NCI-H345 treated with DMSO at 0.1 percent for 48 hours (cell line): ENCODE data around the gene USP17L11.
"Not testable (repeated sequence)": the region's sequence is repeated elsewhere in the genome, so short reads cannot be mapped to it uniquely, and the experiment has no call there.

Source experiments
- DNase-seq: peaks from one replicate; lab custom pipeline; 2025; ENCODE audit not compliant: unreplicated experiment; lab: John Stamatoyannopoulos, UW

Gene USP17L11, protein sequence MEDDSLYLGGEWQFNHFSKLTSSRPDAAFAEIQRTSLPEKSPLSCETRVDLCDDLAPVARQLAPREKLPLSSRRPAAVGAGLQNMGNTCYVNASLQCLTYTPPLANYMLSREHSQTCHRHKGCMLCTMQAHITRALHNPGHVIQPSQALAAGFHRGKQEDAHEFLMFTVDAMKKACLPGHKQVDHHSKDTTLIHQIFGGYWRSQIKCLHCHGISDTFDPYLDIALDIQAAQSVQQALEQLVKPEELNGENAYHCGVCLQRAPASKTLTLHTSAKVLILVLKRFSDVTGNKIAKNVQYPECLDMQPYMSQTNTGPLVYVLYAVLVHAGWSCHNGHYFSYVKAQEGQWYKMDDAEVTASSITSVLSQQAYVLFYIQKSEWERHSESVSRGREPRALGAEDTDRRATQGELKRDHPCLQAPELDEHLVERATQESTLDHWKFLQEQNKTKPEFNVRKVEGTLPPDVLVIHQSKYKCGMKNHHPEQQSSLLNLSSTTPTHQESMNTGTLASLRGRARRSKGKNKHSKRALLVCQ

DNA sequence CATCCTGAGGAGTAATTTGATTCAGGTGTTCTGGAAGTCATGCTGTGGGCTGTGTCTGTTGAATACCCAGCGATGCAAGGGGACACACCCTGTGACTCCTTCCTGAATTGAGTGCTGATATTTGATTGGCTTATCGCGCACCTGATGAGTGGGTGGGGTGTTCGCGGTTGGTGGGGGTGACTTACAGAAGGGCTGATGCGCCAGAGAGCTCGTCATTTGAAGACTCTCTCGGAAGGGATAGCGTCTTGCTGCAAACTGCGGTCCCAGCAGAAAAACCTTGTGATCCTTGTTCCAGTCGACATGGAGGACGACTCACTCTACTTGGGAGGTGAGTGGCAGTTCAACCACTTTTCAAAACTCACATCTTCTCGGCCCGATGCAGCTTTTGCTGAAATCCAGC lies at the start of gene USP17L11:
USP17L11 (plus strand) TSS at position 301 of the 400 bp plus-strand sequence; CDS start at position 301, 0 bp downstream.
- not testable (repeated sequence) for DNase-seq

DNA sequence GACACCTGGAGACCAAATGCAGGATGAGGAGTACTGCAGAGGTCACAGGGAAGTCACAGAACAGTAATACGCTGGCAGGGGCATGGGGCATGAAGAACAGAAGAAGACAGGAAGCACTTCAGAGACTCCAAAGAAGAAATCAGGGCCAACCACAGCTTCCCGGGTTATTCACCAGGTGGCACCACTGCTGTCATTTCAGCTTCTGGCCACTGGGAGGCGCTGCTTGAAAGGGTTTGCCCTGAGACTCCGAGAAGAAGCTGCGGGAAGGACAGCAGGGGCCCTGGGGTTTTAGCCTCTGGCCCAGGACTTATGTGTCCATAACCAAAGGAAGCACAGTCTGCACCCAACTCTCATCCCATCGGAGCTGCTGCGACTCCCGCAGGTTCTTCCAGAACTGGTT lies 49.2 kb upstream of the USP17L11 start:
- DNase-seq = not testable (repeated sequence)

DNA sequence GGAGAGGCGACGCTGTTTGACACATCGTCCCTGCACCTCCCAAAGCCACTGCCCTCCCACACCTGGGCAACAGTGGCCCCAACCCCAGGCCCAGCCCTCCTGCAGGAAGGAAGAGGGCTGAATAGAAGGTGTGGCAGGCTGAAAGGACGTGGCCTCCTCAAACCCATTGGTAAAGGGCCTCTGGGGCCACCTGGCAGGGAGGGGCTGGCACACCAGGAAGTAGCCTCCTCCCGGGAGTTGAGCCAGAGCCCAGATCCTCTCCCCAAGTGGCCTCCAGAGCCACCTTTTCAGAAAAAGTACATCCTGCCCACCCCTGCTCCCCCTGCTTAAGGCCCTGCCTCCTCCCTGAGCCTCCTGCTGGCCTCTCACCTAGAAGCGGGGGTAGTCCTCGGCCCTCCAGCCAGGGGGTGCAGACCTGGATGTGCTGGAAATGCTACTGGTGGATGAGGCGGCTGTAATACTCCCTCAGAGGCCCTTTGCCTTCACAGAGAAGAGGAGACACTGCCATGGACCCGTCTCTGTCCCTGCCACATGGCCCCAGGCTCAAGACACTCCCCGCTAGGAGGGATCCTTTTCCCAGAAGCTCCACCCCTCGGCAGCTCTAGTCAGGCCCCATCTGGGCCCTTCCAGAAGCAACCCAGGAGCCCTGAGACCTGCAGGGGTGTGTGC lies 45.3 kb upstream of the USP17L11 start, which contains the start of gene FAM90A26:
FAM90A26 (plus strand) TSS at position 619 of the 669 bp plus-strand sequence. CDS start 2,764 bp downstream, outside the sequence.
- not testable (repeated sequence) for DNase-seq

DNA sequence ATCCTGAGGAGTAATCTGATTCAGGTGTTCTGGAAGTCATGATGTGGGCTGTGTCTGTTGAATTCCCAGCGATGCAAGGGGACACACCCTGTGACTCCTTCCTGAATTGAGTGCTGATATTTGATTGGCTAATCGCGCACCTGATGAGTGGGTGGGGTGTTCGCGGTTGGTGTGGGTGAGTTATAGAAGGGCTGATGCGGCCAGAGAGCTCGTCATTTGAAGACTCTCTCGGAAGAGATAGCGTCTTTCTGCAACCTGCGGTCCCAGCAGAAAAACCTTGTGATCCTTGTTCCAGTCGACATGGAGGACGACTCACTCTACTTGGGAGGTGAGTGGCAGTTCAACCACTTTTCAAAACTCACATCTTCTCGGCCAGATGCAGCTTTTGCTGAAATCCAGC lies 4.8 kb upstream of the USP17L11 start, which contains the start of gene USP17L10:
USP17L10 (plus strand) TSS at position 301 of the 400 bp plus-strand sequence; CDS start at position 301, 0 bp downstream.
- DNase-seq = not testable (repeated sequence)

DNA sequence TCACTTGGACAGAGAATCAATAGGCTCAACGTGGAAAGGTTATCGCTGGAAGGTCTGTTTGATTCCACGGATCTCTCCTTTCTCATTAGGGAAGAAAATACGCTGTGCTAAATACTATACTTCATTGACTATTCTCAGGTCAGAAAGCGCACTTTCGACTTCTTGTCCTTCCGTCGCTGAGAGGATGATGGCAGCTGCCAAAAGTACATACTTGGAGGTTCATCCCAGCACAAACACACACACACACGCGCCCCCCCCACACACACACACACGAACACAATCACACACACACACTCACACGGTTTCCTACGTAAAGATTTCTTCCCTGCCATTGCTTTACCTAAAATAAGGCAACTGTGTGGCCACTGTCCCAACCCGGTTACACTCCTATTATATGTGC lies 504 bp upstream of the USP17L11 start:
- not testable (repeated sequence) for DNase-seq

DNA sequence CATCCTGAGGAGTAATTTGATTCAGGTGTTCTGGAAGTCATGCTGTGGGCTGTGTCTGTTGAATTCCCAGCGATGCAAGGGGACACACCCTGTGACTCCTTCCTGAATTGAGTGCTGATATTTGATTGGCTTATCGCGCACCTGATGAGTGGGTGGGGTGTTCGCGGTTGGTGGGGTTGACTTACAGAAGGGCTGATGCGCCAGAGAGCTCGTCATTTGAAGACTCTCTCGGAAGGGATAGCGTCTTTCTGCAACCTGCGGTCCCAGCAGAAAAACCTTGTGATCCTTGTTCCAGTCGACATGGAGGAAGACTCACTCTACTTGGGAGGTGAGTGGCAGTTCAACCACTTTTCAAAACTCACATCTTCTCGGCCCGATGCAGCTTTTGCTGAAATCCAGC lies 4.6 kb downstream of the USP17L11 start, which contains the start of gene USP17L12:
USP17L12 (plus strand) TSS at position 301 of the 400 bp plus-strand sequence; CDS start at position 301, 0 bp downstream.
- DNase-seq = not testable (repeated sequence)

DNA sequence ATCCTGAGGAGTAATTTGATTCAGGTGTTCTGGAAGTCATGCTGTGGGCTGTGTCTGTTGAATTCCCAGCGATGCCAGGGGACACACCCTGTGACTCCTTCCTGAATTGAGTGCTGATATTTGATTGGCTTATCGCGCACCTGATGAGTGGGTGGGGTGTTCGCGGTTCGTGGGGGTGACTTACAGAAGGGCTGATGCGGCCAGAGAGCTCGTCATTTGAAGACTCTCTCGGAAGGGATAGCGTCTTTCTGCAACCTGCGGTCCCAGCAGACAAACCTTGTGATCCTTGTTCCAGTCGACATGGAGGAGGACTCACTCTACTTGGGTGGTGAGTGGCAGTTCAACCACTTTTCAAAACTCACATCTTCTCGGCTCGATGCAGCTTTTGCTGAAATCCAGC lies 9.4 kb downstream of the USP17L11 start, which contains the start of gene USP17L13:
USP17L13 (plus strand) TSS at position 301 of the 400 bp plus-strand sequence; CDS start at position 301, 0 bp downstream.
- DNase-seq = not testable (repeated sequence)

DNA sequence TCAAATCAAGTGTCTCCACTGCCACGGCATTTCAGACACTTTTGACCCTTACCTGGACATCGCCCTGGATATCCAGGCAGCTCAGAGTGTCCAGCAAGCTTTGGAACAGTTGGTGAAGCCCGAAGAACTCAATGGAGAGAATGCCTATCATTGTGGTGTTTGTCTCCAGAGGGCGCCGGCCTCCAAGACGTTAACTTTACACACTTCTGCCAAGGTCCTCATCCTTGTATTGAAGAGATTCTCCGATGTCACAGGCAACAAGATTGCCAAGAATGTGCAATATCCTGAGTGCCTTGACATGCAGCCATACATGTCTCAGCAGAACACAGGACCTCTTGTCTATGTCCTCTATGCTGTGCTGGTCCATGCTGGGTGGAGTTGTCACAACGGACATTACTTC lies 15.0 kb downstream of the USP17L11 start:
- DNase-seq = not testable (repeated sequence)

DNA sequence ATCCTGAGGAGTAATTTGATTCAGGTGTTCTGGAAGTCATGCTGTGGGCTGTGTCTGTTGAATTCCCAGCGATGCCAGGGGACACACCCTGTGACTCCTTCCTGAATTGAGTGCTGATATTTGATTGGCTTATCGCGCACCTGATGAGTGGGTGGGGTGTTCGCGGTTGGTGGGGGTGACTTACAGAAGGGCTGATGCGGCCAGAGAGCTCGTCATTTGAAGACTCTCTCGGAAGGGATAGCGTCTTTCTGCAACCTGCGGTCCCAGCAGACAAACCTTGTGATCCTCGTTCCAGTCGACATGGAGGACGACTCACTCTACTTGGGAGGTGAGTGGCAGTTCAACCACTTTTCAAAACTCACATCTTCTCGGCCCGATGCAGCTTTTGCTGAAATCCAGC lies 18.9 kb downstream of the USP17L11 start, which contains the start of gene USP17L15:
USP17L15 (plus strand) TSS at position 301 of the 400 bp plus-strand sequence; CDS start at position 301, 0 bp downstream.
- DNase-seq = not testable (repeated sequence)

DNA sequence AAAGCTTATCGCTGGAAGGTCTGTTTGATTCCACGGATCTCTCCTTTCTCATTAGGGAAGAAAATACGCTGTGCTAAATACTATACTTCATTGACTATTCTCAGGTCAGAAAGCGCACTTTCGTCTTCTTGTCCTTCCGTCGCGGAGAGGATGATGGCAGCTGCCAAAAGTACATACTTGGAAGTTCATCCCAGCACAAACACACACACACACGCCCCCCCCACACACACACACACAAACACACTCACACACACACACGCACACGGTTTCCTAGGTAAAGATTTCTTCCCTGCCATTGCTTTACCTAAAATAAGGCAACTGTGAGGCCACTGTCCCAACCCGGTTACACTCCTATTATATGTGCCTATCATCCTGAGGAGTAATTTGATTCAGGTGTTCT lies 23.3 kb downstream of the USP17L11 start:
- not testable (repeated sequence) for DNase-seq

DNA sequence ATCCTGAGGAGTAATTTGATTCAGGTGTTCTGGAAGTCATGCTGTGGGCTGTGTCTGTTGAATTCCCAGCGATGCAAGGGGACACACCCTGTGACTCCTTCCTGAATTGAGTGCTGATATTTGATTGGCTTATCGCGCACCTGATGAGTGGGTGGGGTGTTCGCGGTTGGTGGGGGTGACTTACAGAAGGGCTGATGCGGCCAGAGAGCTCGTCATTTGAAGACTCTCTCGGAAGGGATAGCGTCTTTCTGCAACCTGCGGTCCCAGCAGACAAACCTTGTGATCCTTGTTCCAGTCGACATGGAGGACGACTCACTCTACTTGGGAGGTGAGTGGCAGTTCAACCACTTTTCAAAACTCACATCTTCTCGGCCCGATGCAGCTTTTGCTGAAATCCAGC lies 28.4 kb downstream of the USP17L11 start, which contains the start of gene USP17L17:
USP17L17 (plus strand) TSS at position 301 of the 400 bp plus-strand sequence; CDS start at position 301, 0 bp downstream.
- DNase-seq = not testable (repeated sequence)

DNA sequence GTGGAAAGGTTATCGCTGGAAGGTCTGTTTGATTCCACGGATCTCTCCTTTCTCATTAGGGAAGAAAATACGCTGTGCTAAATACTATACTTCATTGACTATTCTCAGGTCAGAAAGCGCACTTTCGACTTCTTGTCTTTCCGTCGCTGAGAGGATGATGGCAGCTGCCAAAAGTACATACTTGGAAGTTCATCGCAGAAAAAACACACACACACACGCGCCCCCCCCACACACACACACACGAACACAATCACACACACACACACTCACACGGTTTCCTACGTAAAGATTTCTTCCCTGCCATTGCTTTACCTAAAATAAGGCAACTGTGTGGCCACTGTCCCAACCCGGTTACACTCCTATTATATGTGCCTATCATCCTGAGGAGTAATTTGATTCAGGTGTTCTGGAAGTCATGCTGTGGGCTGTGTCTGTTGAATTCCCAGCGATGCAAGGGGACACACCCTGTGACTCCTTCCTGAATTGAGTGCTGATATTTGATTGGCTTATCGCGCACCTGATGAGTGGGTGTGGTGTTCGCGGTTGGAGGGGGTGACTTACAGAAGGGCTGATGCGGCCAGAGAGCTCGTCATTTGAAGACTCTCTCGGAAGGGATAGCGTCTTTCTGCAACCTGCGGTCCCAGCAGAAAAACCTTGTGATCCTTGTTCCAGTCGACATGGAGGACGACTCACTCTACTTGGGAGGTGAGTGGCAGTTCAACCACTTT lies 32.9 kb downstream of the USP17L11 start, which contains the start of gene USP17L18:
USP17L18 (plus strand) TSS at position 678 of the 728 bp plus-strand sequence; CDS start at position 678, 0 bp downstream.
- DNase-seq = not testable (repeated sequence)

DNA sequence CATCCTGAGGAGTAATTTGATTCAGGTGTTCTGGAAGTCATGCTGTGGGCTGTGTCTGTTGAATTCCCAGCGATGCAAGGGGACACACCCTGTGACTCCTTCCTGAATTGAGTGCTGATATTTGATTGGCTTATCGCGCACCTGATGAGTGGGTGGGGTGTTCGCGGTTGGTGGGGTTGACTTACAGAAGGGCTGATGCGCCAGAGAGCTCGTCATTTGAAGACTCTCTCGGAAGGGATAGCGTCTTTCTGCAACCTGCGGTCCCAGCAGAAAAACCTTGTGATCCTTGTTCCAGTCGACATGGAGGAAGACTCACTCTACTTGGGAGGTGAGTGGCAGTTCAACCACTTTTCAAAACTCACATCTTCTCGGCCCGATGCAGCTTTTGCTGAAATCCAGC lies 37.9 kb downstream of the USP17L11 start, which contains the start of gene USP17L19:
USP17L19 (plus strand) TSS at position 301 of the 400 bp plus-strand sequence; CDS start at position 301, 0 bp downstream.
- not testable (repeated sequence) for DNase-seq

DNA sequence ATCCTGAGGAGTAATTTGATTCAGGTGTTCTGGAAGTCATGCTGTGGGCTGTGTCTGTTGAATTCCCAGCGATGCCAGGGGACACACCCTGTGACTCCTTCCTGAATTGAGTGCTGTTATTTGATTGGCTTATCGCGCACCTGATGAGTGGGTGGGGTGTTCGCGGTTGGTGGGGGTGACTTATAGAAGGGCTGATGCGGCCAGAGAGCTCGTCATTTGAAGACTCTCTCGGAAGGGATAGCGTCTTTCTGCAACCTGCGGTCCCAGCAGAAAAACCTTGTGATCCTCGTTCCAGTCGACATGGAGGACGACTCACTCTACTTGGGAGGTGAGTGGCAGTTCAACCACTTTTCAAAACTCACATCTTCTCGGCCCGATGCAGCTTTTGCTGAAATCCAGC lies 42.6 kb downstream of the USP17L11 start, which contains the start of gene USP17L20:
USP17L20 (plus strand) TSS at position 301 of the 400 bp plus-strand sequence; CDS start at position 301, 0 bp downstream.
- DNase-seq = not testable (repeated sequence)

DNA sequence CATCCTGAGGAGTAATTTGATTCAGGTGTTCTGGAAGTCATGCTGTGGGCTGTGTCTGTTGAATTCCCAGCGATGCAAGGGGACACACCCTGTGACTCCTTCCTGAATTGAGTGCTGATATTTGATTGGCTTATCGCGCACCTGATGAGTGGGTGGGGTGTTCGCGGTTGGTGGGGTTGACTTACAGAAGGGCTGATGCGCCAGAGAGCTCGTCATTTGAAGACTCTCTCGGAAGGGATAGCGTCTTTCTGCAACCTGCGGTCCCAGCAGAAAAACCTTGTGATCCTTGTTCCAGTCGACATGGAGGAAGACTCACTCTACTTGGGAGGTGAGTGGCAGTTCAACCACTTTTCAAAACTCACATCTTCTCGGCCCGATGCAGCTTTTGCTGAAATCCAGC lies 47.4 kb downstream of the USP17L11 start, which contains the start of gene USP17L21:
USP17L21 (plus strand) TSS at position 301 of the 400 bp plus-strand sequence; CDS start at position 301, 0 bp downstream.
- not testable (repeated sequence) for DNase-seq
